ENCODE results near the gene HES5. TPM values are rescaled to one million over a fixed set of nuclear protein-coding genes. Genes with fewer than 3 reads are reported as not detected.
"Not testable (repeated sequence)": the region's sequence is repeated elsewhere in the genome, so short reads cannot be mapped to it uniquely, and the experiment has no call there.

The HES5 gene
- total and polyA plus RNA-seq, 2 of the 4 experiments (the other 2 are of a cell fraction), result not detected

GRCh38 chr1:2570332-2570731 is 40.3 kb upstream of the HES5 start:
- dilution Hi-C loops (cut with HindIII; ENCODE audit: low sequenced_read_pairs, unreplicated experiment) (no loop called here), in situ Hi-C loops (cut with MboI; ENCODE audit: low sequenced_read_pairs) (no loop called here), intact Hi-C loops (cut with micrococcal nuclease) (no loop called here)
- Histone ChIP-seq H4K20me1 (ENCODE audit: insufficient read depth, low read length) (no peaks in the 10 kb centered on the region), H2AK9ac (replicated peaks; ENCODE audit: low read depth, low read length, poor library complexity) (no peak overlapping the region), H3K36me3 (ENCODE audit: control insufficient read depth, insufficient read depth, low read length) (no peaks in the 10 kb centered on the region), H3K4ac (ENCODE audit: low read depth, low read length) (no peak overlapping the region), H3K27me3 (ENCODE audit: control insufficient read depth, insufficient read depth, low read length) (peaks cover 34% of the 10 kb centered on the region), H3K14ac (replicated peaks; ENCODE audit: low read depth, low read length) (no peak overlapping the region), H3K18ac (ENCODE audit: low read depth, low read length) (no peak overlapping the region), H3K9me3 (ENCODE audit: control insufficient read depth, insufficient read depth, low read length) (peaks cover 3% of the 10 kb centered on the region), H3K9ac (ENCODE audit: low read depth, low read length) (no peak overlapping the region), H3K4me3 (ENCODE audit: insufficient read depth, low read depth, low read length) (no peak overlapping the region), H4K5ac (ENCODE audit: low read depth, low read length) (no peak overlapping the region), H2BK20ac (ENCODE audit: low read depth, low read length) (no peak overlapping the region), H3K27ac (ENCODE audit: insufficient read depth, low read length) (no peak overlapping the region), H4K91ac (ENCODE audit: insufficient read depth, low read depth, low read length) (no peak overlapping the region), H2AK5ac (ENCODE audit: low read depth, low read length) (no peak overlapping the region), H2BK5ac (ENCODE audit: low read depth, low read length, poor library complexity, severe bottlenecking) (no peak overlapping the region), H3K79me1 (ENCODE audit: low read depth in 1 of 2, low read length in 2 of 2) (no peaks in the 10 kb centered on the region), H2AFZ (replicated peaks; ENCODE audit: low read length, poor library complexity) (no peak overlapping the region), H2BK15ac (ENCODE audit: low read depth, low read length) (no peak overlapping the region), H4K8ac (ENCODE audit: low read depth in 2 of 2, low read length in 2 of 2) (no peak overlapping the region), H3K23ac (ENCODE audit: low read depth, low read length) (no peak overlapping the region), H3K9me1 (ENCODE audit: insufficient read depth, low read length) (no peaks in the 10 kb centered on the region), H3K56ac (ENCODE audit: extremely low read depth, insufficient read depth, low read length) (no peak overlapping the region), H2BK120ac (ENCODE audit: low read depth, low read length) (no peak overlapping the region), H3K4me2 (ENCODE audit: low read depth, low read length) (no peak overlapping the region), H3K4me1 (ENCODE audit: control insufficient read depth, insufficient read depth, low read length) (no peaks in the 10 kb centered on the region)
- no TSS peak for BruUV-seq (replicated peaks)
- WGBS, 2 experiments (ENCODE audit: extremely low coverage in 2 of 2, insufficient read length in 1 of 2), result 70% methylated on average over 15 of the region's 17 CpGs; no CpG with 5 or more reads in 1 of the 2 experiments
- ATAC-seq (ENCODE audit: low read depth) (no peak), DNase-seq (no peak)
- POLR2A ChIA-PET (ENCODE audit: unreplicated experiment), result no interaction called here
- no peak for TF ChIP-seq CHD1 (IDR thresholded peaks at IDR 0.05; ENCODE audit: low read depth, low read length)
- TF ChIP-seq BHLHE40 (IDR thresholded peaks at IDR 0.05; ENCODE audit: low read depth, low read length), result no peak
- no peak for TF ChIP-seq RAD21 (IDR thresholded peaks at IDR 0.05; ENCODE audit: low read length)
- TF ChIP-seq USF2 (IDR thresholded peaks at IDR 0.05; ENCODE audit: low read depth, low read length), result no peak
- TF ChIP-seq RFX5 (IDR thresholded peaks at IDR 0.05; ENCODE audit: low read depth, low read length), result no peak
- no peak for TF ChIP-seq FOS (IDR thresholded peaks at IDR 0.05; ENCODE audit: low read depth, low read length)
- no peak for TF ChIP-seq SMC3 (IDR thresholded peaks at IDR 0.05; ENCODE audit: low read depth, low read length)
- no peak for TF ChIP-seq MAZ (IDR thresholded peaks at IDR 0.05; ENCODE audit: borderline replicate concordance, low read depth, low read length)
- no peak for TF ChIP-seq MAFK (IDR thresholded peaks at IDR 0.05; ENCODE audit: low read depth, low read length)
- no peak for TF ChIP-seq POLR2A (IDR thresholded peaks at IDR 0.05; ENCODE audit: low read depth, low read length)
- CTCF ChIA-PET, result no interaction called here

- H4K5ac ChIP-seq (ENCODE audit: low read depth, low read length); H2AK9ac ChIP-seq (replicated peaks; ENCODE audit: low read depth, low read length, poor library complexity); dilution Hi-C loops (cut with HindIII; ENCODE audit: low sequenced_read_pairs, unreplicated experiment); H3K56ac ChIP-seq (ENCODE audit: extremely low read depth, insufficient read depth, low read length); H4K8ac ChIP-seq (ENCODE audit: low read depth in 2 of 2, low read length in 2 of 2); BruUV-seq (replicated peaks); H3K4me2 ChIP-seq (ENCODE audit: low read depth, low read length); in situ Hi-C loops (cut with MboI; ENCODE audit: low sequenced_read_pairs); H2BK20ac ChIP-seq (ENCODE audit: low read depth, low read length); H3K4ac ChIP-seq (ENCODE audit: low read depth, low read length); H3K9me1 ChIP-seq (ENCODE audit: insufficient read depth, low read length); ATAC-seq (ENCODE audit: low read depth); H3K36me3 ChIP-seq (ENCODE audit: control insufficient read depth, insufficient read depth, low read length); H3K27ac ChIP-seq (ENCODE audit: insufficient read depth, low read length); DNase-seq; H3K9me3 ChIP-seq (ENCODE audit: control insufficient read depth, insufficient read depth, low read length); H4K91ac ChIP-seq (ENCODE audit: insufficient read depth, low read depth, low read length); H2BK5ac ChIP-seq (ENCODE audit: low read depth, low read length, poor library complexity, severe bottlenecking); H2AFZ ChIP-seq (replicated peaks; ENCODE audit: low read length, poor library complexity); H3K23ac ChIP-seq (ENCODE audit: low read depth, low read length); H3K4me3 ChIP-seq (ENCODE audit: insufficient read depth, low read depth, low read length); H2BK15ac ChIP-seq (ENCODE audit: low read depth, low read length); CTCF ChIA-PET; H3K9ac ChIP-seq (ENCODE audit: low read depth, low read length); H4K20me1 ChIP-seq (ENCODE audit: insufficient read depth, low read length); H2AK5ac ChIP-seq (ENCODE audit: low read depth, low read length); H3K79me1 ChIP-seq (ENCODE audit: low read depth in 1 of 2, low read length in 2 of 2); H2BK120ac ChIP-seq (ENCODE audit: low read depth, low read length); H3K18ac ChIP-seq (ENCODE audit: low read depth, low read length); H3K14ac ChIP-seq (replicated peaks; ENCODE audit: low read depth, low read length); intact Hi-C loops (cut with micrococcal nuclease); POLR2A ChIA-PET (ENCODE audit: unreplicated experiment); H3K4me1 ChIP-seq (ENCODE audit: control insufficient read depth, insufficient read depth, low read length): not testable (repeated sequence)
- peaks cover 38% of the 10 kb centered on the region for H3K27me3 ChIP-seq (ENCODE audit: control insufficient read depth, insufficient read depth, low read length)
- 50% methylated on average over 1 of the region's 13 CpGs; no CpG with 5 or more reads in 1 of the 2 experiments for WGBS, 2 experiments (ENCODE audit: extremely low coverage in 2 of 2, insufficient read length in 1 of 2)
These were observed 39.6 kb upstream of the HES5 start for GRCh38 chr1:2569703-2570102.
